Mucosa of rectum (tissue), 2 donors: ENCODE data around the gene GPR155.
"Not testable (repeated sequence)": the region's sequence is repeated elsewhere in the genome, so short reads cannot be mapped to it uniquely, and the experiment has no call there.

Experiments
- H3K27ac ChIP-seq, 2 donors: one replicate each; pipeline ENCODE4 v1.7.0; 2013; ENCODE audit warnings: inconsistent platforms in 2 of 2, low read depth in 2 of 2, low read length in 2 of 2
- H3K27me3 ChIP-seq, 2 donors: one replicate each; pipeline ENCODE4 v1.7.0; 2013; ENCODE audit warnings: low read length in 2 of 2; ENCODE audit not compliant: control insufficient read depth in 2 of 2, insufficient read depth in 2 of 2
- H3K36me3 ChIP-seq, 2 donors: one replicate each; pipeline ENCODE4 v1.7.0; 2013; ENCODE audit warnings: low read length in 2 of 2; ENCODE audit not compliant: control insufficient read depth in 2 of 2, insufficient read depth in 2 of 2
- H3K4me1 ChIP-seq, 2 donors: one replicate each; pipeline ENCODE4 v1.7.0; 2013; ENCODE audit warnings: low read length in 2 of 2, mild to moderate bottlenecking in 1 of 2; ENCODE audit not compliant: control insufficient read depth in 2 of 2, insufficient read depth in 2 of 2
- H3K4me3 ChIP-seq, 2 donors: one replicate each; pipeline ENCODE4 v1.7.0; 2013; ENCODE audit warnings: low read length in 2 of 2
- H3K9ac ChIP-seq, 2 donors: one replicate each; pipeline ENCODE4 v1.7.0; 2013; ENCODE audit warnings: low read length in 2 of 2, low read depth in 1 of 2, mild to moderate bottlenecking in 1 of 2
- H3K9me3 ChIP-seq, 2 donors: one replicate each; pipeline ENCODE4 v1.7.0; 2013; ENCODE audit warnings: low read length in 2 of 2; ENCODE audit not compliant: control insufficient read depth in 2 of 2
- donor health status: healthy.
- donor health status: Normal muscosa, but diverticular disease.

Gene GPR155

DNA sequence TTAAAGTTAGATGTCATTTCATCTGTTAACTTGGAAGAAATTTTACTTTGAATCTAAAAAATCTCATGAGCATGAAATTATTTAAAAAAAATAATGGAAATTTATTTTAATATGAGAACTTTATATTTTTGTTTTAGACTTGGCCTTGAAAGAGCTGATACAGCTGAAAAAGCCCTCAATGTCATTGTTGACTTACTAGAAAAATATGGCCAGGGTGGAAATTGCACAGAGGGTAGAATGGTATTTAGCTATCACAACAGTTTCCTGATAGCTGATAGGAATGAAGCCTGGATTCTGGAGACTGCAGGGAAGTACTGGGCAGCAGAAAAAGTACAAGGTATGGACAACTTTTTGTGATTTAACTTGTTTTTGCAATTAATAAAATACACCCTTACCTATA, 86.0 kb downstream of the GPR155 start:
- H3K4me3 ChIP-seq = no peak overlapping the region
- peaks cover 4 to 6% of the 10 kb centered on the region in 2 donors for H3K4me1 ChIP-seq
- no peaks in the 10 kb centered on the region for H3K27me3 ChIP-seq
- H3K9me3 ChIP-seq = no peaks in the 10 kb centered on the region
- H3K9ac ChIP-seq = no peak overlapping the region
- H3K27ac ChIP-seq = no peak overlapping the region
- peaks cover 3 to 19% of the 10 kb centered on the region in 2 donors for H3K36me3 ChIP-seq

DNA sequence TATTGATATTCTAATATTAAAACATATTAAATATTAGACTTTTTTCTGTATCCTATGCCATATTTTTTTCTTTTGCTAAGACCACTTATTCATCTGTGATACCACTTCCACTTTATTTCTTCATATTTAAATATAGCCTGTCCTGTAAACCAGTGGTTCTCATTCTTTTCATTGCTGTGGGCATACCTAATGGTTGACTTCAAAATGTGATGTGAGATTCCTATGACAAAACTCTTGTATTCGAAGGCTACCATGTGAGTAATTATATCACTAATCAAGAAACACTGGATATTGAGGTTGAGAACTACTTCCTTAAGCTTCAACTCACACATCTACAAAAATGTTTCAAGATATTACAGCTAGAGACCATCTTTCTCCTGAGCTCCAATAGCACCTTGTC, 87.7 kb downstream of the GPR155 start:
- H3K36me3 ChIP-seq = peaks cover 3 to 19% of the 10 kb centered on the region in 2 donors
- no peaks in the 10 kb centered on the region for H3K9me3 ChIP-seq
- H3K4me1 ChIP-seq = peaks cover 9 to 11% of the 10 kb centered on the region in 2 donors
- no peaks in the 10 kb centered on the region for H3K27me3 ChIP-seq
- H3K27ac ChIP-seq = no peak overlapping the region
- no peak overlapping the region for H3K4me3 ChIP-seq
- H3K9ac ChIP-seq = no peak overlapping the region

DNA sequence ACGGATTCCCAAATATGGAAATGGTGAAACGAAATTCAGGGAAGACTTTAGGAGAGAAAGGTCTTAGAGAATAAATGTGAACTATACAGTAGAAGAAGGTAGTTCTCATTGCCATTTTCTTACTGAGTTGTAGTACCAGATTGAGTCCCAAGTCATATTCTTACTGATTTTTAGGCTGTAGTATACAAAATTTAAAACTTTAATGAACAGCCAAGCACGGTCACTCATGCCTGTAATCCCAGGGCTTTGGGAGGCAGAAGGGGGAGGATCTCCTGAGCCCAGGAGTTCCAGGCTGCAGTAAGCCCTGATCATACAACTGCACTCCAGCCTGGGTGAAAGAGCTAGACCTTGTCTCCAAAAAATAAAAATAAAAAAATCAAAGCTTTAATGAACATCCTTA, 89.1 kb downstream of the GPR155 start:
- H3K9me3 ChIP-seq = no peaks in the 10 kb centered on the region
- H3K27ac ChIP-seq = no peak overlapping the region
- peaks cover 14 to 19% of the 10 kb centered on the region in 2 donors for H3K4me1 ChIP-seq
- no peak overlapping the region for H3K9ac ChIP-seq
- H3K4me3 ChIP-seq = no peak overlapping the region
- H3K27me3 ChIP-seq = no peaks in the 10 kb centered on the region
- H3K36me3 ChIP-seq = peaks cover 3 to 15% of the 10 kb centered on the region in 2 donors

DNA sequence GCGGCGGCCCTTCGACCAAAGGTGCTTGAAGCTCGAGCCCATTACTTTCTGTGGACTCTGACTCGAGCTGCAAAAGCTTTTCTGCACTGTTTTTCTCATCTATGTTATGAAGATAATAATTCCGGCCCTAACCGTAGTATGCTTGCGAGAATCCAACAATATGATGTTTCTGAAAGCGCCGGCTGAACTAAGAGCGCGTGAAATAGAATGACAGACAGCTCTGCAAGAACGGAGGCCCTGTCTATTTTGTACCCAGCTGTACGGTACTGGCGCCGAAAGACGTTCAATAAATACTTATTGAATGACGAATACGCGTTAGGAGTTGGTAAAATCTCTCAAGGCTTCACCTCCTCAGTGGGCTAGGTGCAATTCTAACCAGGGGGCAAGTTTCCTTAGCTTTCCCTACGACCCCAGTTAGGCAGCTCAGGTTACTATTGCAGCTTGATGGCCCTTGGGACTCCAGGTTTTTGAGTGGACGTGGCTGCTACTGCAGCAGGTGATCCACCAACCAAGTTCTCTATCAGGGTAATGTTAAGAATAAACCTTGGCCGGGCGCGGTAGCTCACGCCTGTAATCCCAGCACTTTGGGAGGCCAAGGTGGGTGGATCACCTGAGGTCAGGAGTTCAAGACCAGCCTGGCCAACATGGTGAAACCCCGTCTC, 90.7 kb downstream of the GPR155 start:
- H3K36me3 ChIP-seq = peaks cover 7 to 9% of the 10 kb centered on the region in 2 donors
- H3K9me3 ChIP-seq = no peaks in the 10 kb centered on the region
- H3K4me3 ChIP-seq = peak overlapping the region; percentile 96 to 100
- H3K27me3 ChIP-seq = no peaks in the 10 kb centered on the region
- H3K9ac ChIP-seq = peak overlapping the region; percentile 87 to 94
- H3K4me1 ChIP-seq = peaks cover 15 to 22% of the 10 kb centered on the region in 2 donors
- peak overlapping the region; percentile 85 to 90 for H3K27ac ChIP-seq

DNA sequence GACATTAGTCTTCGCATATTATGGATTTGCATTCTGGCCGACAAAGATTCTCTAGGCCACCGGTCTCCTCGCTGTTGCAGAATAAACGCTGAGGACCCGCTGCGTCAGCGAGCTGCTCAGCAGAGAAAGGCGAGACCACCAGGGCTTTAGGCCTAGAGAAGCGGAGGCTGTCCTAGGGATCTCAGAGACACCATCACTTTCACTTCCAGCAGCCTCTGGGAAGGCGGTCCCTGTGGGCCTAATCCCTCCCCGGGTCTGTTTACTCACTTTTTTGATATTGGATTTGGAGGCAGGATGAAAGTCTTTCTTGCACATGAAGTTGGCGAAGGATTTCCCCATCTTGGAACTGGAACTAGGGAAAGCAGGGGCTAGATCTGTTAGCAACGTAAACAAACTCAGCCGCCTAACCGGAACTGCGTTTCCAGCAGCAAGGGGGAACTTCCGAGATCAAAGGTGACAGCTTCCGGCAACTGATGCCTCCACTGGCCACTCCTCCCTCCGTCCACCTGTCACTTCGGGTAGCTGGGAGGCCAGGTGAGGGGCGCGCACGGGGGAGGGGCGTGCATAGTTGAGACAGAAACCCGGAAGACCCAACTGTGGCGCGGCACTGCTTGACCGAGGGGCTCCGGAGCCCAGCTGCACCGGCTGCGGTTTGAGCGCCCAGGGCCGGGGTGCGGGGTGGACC, 91.4 kb downstream of the GPR155 start, which contains the start of gene SCRN3:
Gene SCRN3 (plus strand): TSS at position 447 of the 685 bp plus-strand sequence. CDS start 2,554 bp downstream, outside the sequence.
- H3K36me3 ChIP-seq = peaks cover 5 to 8% of the 10 kb centered on the region in 2 donors
- peak within 1 kb of the TSS; percentile 87 to 94 for H3K9ac ChIP-seq
- H3K27ac ChIP-seq = peak within 1 kb of the TSS; percentile 85 to 90
- H3K4me1 ChIP-seq = peaks cover 15 to 24% of the 10 kb centered on the region in 2 donors
- no peaks in the 10 kb centered on the region for H3K9me3 ChIP-seq
- H3K27me3 ChIP-seq = no peaks in the 10 kb centered on the region
- H3K4me3 ChIP-seq = peak within 1 kb of the TSS; percentile 96 to 100

DNA sequence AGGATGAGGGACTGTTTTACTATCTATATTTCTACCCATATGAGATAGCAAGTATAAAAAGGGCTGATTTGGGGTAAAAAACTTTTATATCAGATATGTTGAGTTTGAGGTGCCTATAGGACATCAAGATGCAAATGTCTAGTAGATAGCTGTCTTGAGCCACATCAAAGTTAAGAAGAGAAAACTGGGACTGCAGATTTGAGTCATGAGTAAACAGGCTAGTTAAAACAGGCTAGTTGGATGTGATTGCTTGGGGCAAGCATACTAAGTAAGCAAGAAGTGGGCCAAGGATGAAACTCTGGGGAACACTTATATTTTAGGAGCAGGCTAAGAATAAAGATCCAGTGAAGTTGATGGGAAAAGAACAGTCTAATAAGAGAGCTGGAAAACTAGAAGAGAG, 94.1 kb downstream of the GPR155 start:
- H3K4me3 ChIP-seq = no peak overlapping the region
- no peaks in the 10 kb centered on the region for H3K9me3 ChIP-seq
- H3K27ac ChIP-seq = no peak overlapping the region
- peaks cover 15 to 27% of the 10 kb centered on the region in 2 donors for H3K4me1 ChIP-seq
- no peak overlapping the region for H3K9ac ChIP-seq
- peaks cover 4 to 9% of the 10 kb centered on the region in 2 donors for H3K36me3 ChIP-seq
- no peaks in the 10 kb centered on the region for H3K27me3 ChIP-seq

DNA sequence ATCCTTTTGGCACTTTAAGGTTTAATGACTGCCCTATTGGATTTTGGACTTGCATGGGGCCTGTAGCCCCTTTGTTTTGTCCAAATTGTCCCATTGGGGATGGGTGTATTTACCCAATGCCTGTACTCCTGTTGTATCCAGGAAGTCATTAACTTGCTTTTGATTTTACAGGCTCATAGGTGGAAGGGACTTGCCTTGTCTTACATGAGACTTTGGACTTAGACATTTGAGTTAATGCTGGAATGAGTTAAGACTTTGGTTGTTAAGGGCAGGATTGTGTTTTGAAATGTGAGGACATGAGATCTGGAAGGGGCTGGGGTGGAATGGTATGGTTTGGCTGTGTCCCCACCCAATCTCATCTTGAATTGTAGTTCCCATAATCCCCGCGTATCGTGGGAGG, 96.5 kb downstream of the GPR155 start:
- not testable (repeated sequence) for H3K9me3 ChIP-seq, H3K27me3 ChIP-seq, H3K27ac ChIP-seq, H3K4me3 ChIP-seq, H3K9ac ChIP-seq
- Histone ChIP-seq H3K36me3 (peaks cover 19 to 28% of the 10 kb centered on the region in 2 donors), H3K4me1 (peaks cover 11 to 21% of the 10 kb centered on the region in 2 donors)

DNA sequence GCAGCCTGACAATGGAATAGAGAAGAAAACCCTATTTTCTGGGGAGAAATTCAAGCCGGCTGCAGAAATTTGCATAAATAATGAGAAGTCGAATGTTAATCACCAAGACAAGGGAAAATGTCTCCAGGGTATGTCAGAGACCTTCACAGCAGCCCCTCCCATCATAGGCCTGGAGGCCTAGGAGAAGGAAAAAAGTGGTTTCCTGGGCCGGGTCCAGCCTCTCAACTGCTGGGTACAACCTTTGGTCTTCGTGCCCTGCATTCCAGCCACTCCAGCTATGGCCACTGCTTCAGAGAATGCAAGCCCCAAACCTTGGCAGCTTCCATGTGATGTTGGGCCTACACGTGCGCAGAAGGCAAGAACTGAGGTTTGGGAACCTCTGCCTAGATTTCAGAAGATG, 97.3 kb downstream of the GPR155 start:
- H3K9ac ChIP-seq = no peak overlapping the region
- H3K36me3 ChIP-seq = peaks cover 19 to 30% of the 10 kb centered on the region in 2 donors
- H3K9me3 ChIP-seq = no peaks in the 10 kb centered on the region
- H3K27ac ChIP-seq = no peak overlapping the region
- no peaks in the 10 kb centered on the region for H3K27me3 ChIP-seq
- peaks cover 10 to 19% of the 10 kb centered on the region in 2 donors for H3K4me1 ChIP-seq
- no peak overlapping the region for H3K4me3 ChIP-seq

DNA sequence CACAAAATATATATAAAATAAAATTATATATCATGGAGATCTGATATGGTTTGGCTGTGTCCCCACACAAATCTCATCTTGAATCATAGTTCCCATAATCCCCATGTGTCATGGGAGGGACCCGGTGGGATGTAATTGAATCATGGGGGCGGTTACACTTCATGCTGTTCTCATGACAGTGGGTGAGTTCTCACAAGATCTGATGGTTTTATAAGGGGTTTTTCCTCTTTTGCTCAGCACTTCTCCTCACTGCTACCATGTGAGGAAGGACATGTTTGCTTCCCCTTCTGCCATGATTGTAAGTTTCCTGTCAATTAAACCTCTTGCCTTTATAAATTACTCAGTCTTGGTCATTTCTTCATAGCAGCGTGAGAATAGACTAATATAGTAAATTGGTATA, 98.1 kb downstream of the GPR155 start:
- H3K9me3 ChIP-seq, H3K27ac ChIP-seq, H3K4me3 ChIP-seq, H3K9ac ChIP-seq, H3K27me3 ChIP-seq: not testable (repeated sequence)
- Histone ChIP-seq H3K4me1 (peaks cover 3 to 11% of the 10 kb centered on the region in 2 donors), H3K36me3 (peaks cover 19 to 30% of the 10 kb centered on the region in 2 donors)

DNA sequence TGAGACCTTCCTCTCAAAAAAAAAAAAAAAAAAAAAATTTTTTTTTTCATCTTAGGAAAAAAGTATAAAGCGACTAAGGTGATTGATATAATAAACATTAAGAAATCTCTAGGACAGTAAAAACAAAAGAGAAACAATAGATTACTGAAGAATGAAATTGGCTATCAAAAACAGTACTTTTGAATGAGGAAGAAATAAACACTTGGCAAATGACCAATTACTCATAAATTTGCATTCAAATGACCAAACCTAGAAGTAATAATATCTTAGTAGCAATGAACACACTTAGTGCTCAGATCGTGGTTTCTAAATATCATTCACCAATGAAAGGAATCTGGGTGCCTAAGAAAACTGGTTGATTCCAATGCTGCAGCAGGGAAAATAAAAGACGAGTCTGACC, 101.6 kb downstream of the GPR155 start:
- no peak overlapping the region for H3K27ac ChIP-seq
- no peaks in the 10 kb centered on the region for H3K27me3 ChIP-seq
- peaks cover 15 to 34% of the 10 kb centered on the region in 2 donors for H3K36me3 ChIP-seq
- H3K4me3 ChIP-seq = no peak overlapping the region
- H3K9ac ChIP-seq = no peak overlapping the region
- H3K4me1 ChIP-seq = peaks cover 0 to 2% of the 10 kb centered on the region in 2 donors
- H3K9me3 ChIP-seq = no peaks in the 10 kb centered on the region
